Osteoblast (primary cell): ENCODE measurements around the gene SHC1. TPM values are rescaled to one million over a fixed set of nuclear protein-coding genes. Genes with fewer than 3 reads are reported as not detected.

Source experiments
- DNase-seq: peaks from one replicate; pipeline ENCODE4 v3.0.0; 2011; ENCODE audit warnings: low spot score, mixed read lengths; ENCODE audit not compliant: insufficient read length; ENCODE audit errors: missing footprints
- H2AFZ ChIP-seq: 2 replicates; pipeline ENCODE4 v1.6.0; 2011; ENCODE audit warnings: mild to moderate bottlenecking, low read length
- H3K27ac ChIP-seq: 2 replicates; pipeline ENCODE4 v1.5.1; 2011; ENCODE audit warnings: mild to moderate bottlenecking, low read depth, low read length, moderate library complexity
- H3K27me3 ChIP-seq: 2 replicates; pipeline ENCODE4 v1.6.0; 2012; ENCODE audit warnings: mild to moderate bottlenecking, control low read depth, inconsistent platforms, low read length, moderate library complexity; ENCODE audit not compliant: insufficient read depth
- H3K36me3 ChIP-seq: 2 replicates; pipeline ENCODE4 v1.5.1; 2011; ENCODE audit warnings: mild to moderate bottlenecking, low read length, control low read depth, moderate library complexity; ENCODE audit not compliant: insufficient read depth
- H3K4me1 ChIP-seq: 2 replicates; pipeline ENCODE4 v1.5.1; 2011; ENCODE audit warnings: mild to moderate bottlenecking, low read length, control low read depth, moderate library complexity; ENCODE audit not compliant: insufficient read depth
- H3K4me2 ChIP-seq: 2 replicates; pipeline ENCODE4 v1.6.0; 2011; ENCODE audit warnings: mild to moderate bottlenecking, low read length; ENCODE audit not compliant: insufficient read depth
- H3K4me3 ChIP-seq: fragments of 200-600 bp; sonication (generic); 3 replicates; pipeline ENCODE4 v1.5.1; 2012; ENCODE audit warnings: mild to moderate bottlenecking, low read length, inconsistent platforms; ENCODE audit not compliant: insufficient read depth
- H3K79me2 ChIP-seq: 2 replicates; pipeline ENCODE4 v1.6.0; 2012; ENCODE audit warnings: mild to moderate bottlenecking, low read length, control low read depth, inconsistent platforms; ENCODE audit not compliant: insufficient read depth
- H3K9me3 ChIP-seq: 2 replicates; pipeline ENCODE4 v1.5.1; 2011; ENCODE audit warnings: low read depth, low read length, control low read depth
- H4K20me1 ChIP-seq: 2 replicates; pipeline ENCODE4 v1.6.0; 2012; ENCODE audit warnings: mild to moderate bottlenecking, low read length, control low read depth; ENCODE audit not compliant: insufficient read depth
- total RNA-seq: library from RNA; depleted of rRNA; stranded (reverse); fragments of >200 nt; gene quantifications from 2 replicates; pipeline ENCODE4 v1.2.3, GENCODE V29; 2012
- TF ChIP-seq, protein P1 (sequence below): IDR thresholded peaks from 2 replicates; pipeline ENCODE4 v1.5.1; 2011; ENCODE audit warnings: mild to moderate bottlenecking, low read depth, low read length, moderate library complexity; ENCODE audit errors: extremely low read depth

SHC1 gene
- total RNA-seq, 1 donor = 230 TPM

GRCh38 chr1:154973344-154974101 is 3.0 kb upstream of the SHC1 start:
- Histone ChIP-seq H2AFZ (no peak overlapping the region), H3K9me3 (no peaks in the 10 kb centered on the region), H4K20me1 (peaks cover 11% of the 10 kb centered on the region), H3K79me2 (peaks cover 54% of the 10 kb centered on the region), H3K4me3 (peak overlapping the region; percentile 79), H3K36me3 (peaks cover 8% of the 10 kb centered on the region), H3K4me1 (peaks cover 56% of the 10 kb centered on the region), H3K27ac (peak overlapping the region; percentile 97), H3K27me3 (no peaks in the 10 kb centered on the region), H3K4me2 (peak overlapping the region; percentile 99)
- peak; percentile 91 for DNase-seq
- TF ChIP-seq, protein P1, sequence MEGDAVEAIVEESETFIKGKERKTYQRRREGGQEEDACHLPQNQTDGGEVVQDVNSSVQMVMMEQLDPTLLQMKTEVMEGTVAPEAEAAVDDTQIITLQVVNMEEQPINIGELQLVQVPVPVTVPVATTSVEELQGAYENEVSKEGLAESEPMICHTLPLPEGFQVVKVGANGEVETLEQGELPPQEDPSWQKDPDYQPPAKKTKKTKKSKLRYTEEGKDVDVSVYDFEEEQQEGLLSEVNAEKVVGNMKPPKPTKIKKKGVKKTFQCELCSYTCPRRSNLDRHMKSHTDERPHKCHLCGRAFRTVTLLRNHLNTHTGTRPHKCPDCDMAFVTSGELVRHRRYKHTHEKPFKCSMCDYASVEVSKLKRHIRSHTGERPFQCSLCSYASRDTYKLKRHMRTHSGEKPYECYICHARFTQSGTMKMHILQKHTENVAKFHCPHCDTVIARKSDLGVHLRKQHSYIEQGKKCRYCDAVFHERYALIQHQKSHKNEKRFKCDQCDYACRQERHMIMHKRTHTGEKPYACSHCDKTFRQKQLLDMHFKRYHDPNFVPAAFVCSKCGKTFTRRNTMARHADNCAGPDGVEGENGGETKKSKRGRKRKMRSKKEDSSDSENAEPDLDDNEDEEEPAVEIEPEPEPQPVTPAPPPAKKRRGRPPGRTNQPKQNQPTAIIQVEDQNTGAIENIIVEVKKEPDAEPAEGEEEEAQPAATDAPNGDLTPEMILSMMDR = no peak

GRCh38 chr1:154972517-154973343 is 2.2 kb upstream of the SHC1 start:
- no peaks in the 10 kb centered on the region for H3K9me3 ChIP-seq
- H3K4me3 ChIP-seq = peak overlapping the region; percentile 79
- H3K4me2 ChIP-seq = peak overlapping the region; percentile 99
- peaks cover 64% of the 10 kb centered on the region for H3K4me1 ChIP-seq
- H3K36me3 ChIP-seq = peaks cover 7% of the 10 kb centered on the region
- H3K27ac ChIP-seq = peak overlapping the region; percentile 97
- H2AFZ ChIP-seq = no peak overlapping the region
- peak; percentile 84 for DNase-seq
- peaks cover 18% of the 10 kb centered on the region for H4K20me1 ChIP-seq
- TF ChIP-seq, protein P1 = no peak
- H3K27me3 ChIP-seq = no peaks in the 10 kb centered on the region
- H3K79me2 ChIP-seq = peaks cover 54% of the 10 kb centered on the region

DNA sequence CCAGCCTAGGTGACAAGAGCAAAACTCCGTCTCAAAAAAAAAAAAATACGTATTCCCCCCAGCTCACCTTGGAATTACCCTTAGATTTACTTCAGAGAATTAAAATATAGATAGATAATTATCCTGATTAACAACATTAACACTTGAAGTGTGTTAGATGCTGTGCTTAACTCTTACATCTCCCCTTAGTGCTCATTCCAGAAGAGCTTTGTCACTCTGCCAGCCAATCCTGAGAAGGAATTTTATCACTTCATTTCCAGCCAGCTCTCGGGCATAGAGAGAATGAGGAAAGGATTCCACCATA is 1.6 kb upstream of the SHC1 start:
- H3K4me2 ChIP-seq = peak overlapping the region; percentile 99
- peaks cover 24% of the 10 kb centered on the region for H4K20me1 ChIP-seq
- peak overlapping the region; percentile 97 for H3K27ac ChIP-seq
- H3K4me1 ChIP-seq = peaks cover 67% of the 10 kb centered on the region
- H3K79me2 ChIP-seq = peaks cover 54% of the 10 kb centered on the region
- peak overlapping the region; percentile 79 for H3K4me3 ChIP-seq
- no peak overlapping the region for H2AFZ ChIP-seq
- no peak for DNase-seq
- no peaks in the 10 kb centered on the region for H3K27me3 ChIP-seq
- no peaks in the 10 kb centered on the region for H3K9me3 ChIP-seq
- H3K36me3 ChIP-seq = peaks cover 13% of the 10 kb centered on the region
- TF ChIP-seq, protein P1 = no peak
